DMS53 treated with DMSO at 0.1 percent for 48 hours (cell line): Measurements from ENCODE around the gene ACAP2.
"Not testable (repeated sequence)": the region's sequence is repeated elsewhere in the genome, so short reads cannot be mapped to it uniquely, and the experiment has no call there.

ENCODE experiments used
- DNase-seq: peaks from one replicate; lab custom pipeline; 2025; ENCODE audit not compliant: unreplicated experiment; lab: John Stamatoyannopoulos, UW

Gene ACAP2

GRCh38 chr3:195247863-195248189 is 195.0 kb downstream of the ACAP2 start:
- no peak for DNase-seq

- DNase-seq: no peak
Measured at GRCh38 chr3:195247086-195247862, 195.5 kb downstream of the ACAP2 start.

GRCh38 chr3:195246581-195246995 is 196.2 kb downstream of the ACAP2 start:
- DNase-seq: no peak

GRCh38 chr3:195245531-195245951 is 197.3 kb downstream of the ACAP2 start:
- no peak for DNase-seq

- no peak for DNase-seq
Measured at GRCh38 chr3:195241592-195242355, 201.0 kb downstream of the ACAP2 start.

GRCh38 chr3:195240939-195241338 is 201.9 kb downstream of the ACAP2 start:
- DNase-seq: no peak

GRCh38 chr3:195240171-195240701 is 202.6 kb downstream of the ACAP2 start:
- DNase-seq: no peak

GRCh38 chr3:195239121-195239520 is 203.7 kb downstream of the ACAP2 start:
- no peak for DNase-seq

GRCh38 chr3:195238586-195239118 is 204.2 kb downstream of the ACAP2 start:
- no peak for DNase-seq

GRCh38 chr3:195238081-195238571 is 204.7 kb downstream of the ACAP2 start:
- DNase-seq: no peak

- DNase-seq: no peak
Measured at GRCh38 chr3:195236801-195237570, 205.8 kb downstream of the ACAP2 start.

- no peak for DNase-seq
Measured at GRCh38 chr3:195236076-195236798, 206.6 kb downstream of the ACAP2 start.

GRCh38 chr3:195230244-195230643 is 212.6 kb downstream of the ACAP2 start:
- DNase-seq: no peak

- not testable (repeated sequence) for DNase-seq
Measured at GRCh38 chr3:195228886-195229285, 213.9 kb downstream of the ACAP2 start.

GRCh38 chr3:195227871-195228270 is 214.9 kb downstream of the ACAP2 start:
- no peak for DNase-seq

GRCh38 chr3:195226900-195227447 is 215.8 kb downstream of the ACAP2 start:
- no peak for DNase-seq

GRCh38 chr3:195226445-195226844 is 216.4 kb downstream of the ACAP2 start:
- DNase-seq: no peak

- no peak for DNase-seq
Measured at GRCh38 chr3:195224980-195225580, 217.7 kb downstream of the ACAP2 start.
